Measurements from ENCODE around the gene ACBD4.

ACBD4 gene

DNA sequence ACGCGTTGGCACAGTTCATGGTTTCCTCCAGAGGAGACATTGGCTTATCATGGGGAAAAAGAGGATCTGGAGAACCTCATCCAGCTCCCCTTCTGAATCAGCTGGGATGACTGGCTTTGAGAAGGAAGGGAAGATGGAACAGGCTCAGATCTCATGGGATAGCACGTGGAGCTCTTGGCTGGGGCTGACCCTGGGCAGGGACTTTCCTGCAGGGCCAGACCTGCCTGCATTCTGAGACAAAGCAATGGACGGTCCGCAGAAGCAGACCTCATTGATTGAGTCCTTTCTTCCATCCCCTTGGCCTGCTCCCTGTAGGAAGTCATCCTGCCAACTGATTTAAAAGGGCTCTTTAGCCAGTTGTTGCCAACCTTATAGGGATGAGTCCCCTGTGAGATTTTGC, 29.4 kb upstream of the ACBD4 start:
- DNase-seq (ENCODE audit: insufficient read length) (no peak), FAIRE-seq (no peak)
- TF ChIP-seq POLR2AphosphoS5 (IDR thresholded peaks at IDR 0.05; ENCODE audit: low read depth, low read length) (no peak), TAF1 (IDR thresholded peaks at IDR 0.05; ENCODE audit: borderline replicate concordance, low read depth, low read length) (no peak), POLR2A (IDR thresholded peaks at IDR 0.05; ENCODE audit: low read depth, low read length) (no peak)

DNA sequence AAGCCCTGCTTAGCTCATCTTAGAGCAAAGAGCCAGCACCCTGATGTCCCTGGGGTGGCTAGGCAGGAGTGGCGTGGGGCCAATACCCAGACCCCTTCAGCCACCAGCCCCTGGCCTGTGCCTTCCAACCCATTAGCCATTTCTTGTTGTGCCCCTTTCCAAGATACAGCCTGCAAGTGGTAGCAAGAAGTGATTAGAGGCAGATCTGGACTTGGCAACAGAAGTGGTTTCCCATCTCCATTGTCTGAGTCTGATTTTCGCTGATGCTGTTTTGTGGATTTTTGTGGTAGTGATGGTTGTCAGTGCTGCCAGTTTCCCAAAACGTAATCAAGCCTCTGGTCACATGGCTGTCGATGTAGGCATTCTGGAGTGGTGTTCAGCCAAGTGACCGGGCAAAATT, 28.9 kb upstream of the ACBD4 start:
- TF ChIP-seq POLR2A (IDR thresholded peaks at IDR 0.05; ENCODE audit: low read depth, low read length) (no peak), TAF1 (IDR thresholded peaks at IDR 0.05; ENCODE audit: borderline replicate concordance, low read depth, low read length) (no peak), POLR2AphosphoS5 (IDR thresholded peaks at IDR 0.05; ENCODE audit: low read depth, low read length) (no peak)
- FAIRE-seq (no peak), DNase-seq (ENCODE audit: insufficient read length) (no peak)

DNA sequence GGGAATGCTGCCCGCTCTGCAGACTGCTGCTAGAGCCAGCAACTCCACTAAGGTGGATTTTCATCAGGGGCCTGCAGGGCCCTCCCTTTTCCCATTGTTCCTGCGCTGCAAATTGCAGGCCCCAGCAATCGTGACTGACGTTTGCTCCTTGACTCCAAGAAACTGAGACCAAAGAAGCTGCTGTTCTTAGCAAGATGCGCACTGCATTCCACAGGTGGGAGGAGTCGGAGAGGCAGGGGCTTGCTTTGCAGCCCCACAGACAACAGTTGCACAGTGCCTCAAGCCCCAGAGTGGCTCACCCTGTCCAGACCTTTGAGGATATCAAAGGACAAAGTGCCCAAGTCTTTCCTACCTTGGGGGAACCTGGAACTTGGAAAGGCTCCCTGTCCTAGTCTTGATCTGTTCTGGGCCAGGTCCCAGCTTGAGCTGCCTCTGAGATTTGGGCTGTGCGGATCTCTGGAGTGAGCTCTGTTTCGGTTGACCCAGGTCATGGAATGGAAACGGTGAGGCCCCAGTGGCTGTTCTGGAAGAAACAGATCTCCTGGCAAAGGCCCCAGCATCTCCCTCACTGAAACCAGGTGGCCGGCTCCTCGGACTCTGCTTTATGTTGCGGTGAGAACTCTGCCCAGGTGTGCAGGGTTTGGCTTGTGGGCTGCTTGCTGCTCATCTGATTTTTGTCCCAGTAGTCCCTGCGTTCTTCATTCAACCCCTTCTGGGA, 28.0 kb upstream of the ACBD4 start:
- no peak for TF ChIP-seq TAF1 (IDR thresholded peaks at IDR 0.05; ENCODE audit: borderline replicate concordance, low read depth, low read length)
- no peak for TF ChIP-seq POLR2A (IDR thresholded peaks at IDR 0.05; ENCODE audit: low read depth, low read length)
- no peak for TF ChIP-seq POLR2AphosphoS5 (IDR thresholded peaks at IDR 0.05; ENCODE audit: low read depth, low read length)
- no peak for DNase-seq (ENCODE audit: insufficient read length)
- FAIRE-seq = no peak

DNA sequence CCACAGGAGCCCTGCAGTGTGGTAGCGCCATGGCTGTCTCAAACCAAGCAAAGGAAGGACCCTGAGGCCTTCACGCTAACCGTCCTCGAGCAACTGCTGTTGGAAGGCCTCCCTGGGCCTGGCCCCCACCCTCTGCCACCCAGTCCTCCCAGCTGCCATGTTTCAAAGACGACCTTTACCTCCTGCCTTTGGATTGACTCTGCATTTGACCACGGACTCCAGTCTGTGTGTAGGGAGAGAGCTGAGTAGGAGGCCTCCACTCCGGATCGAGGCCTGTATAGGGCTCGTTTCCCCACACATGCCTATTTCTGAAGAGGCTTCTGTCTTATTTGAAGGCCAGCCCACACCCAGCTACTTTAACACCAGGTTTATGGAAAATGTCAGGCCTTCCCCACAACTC, 27.4 kb upstream of the ACBD4 start:
- DNase-seq (ENCODE audit: insufficient read length) (no peak), FAIRE-seq (no peak)
- TF ChIP-seq POLR2AphosphoS5 (IDR thresholded peaks at IDR 0.05; ENCODE audit: low read depth, low read length) (no peak), TAF1 (IDR thresholded peaks at IDR 0.05; ENCODE audit: borderline replicate concordance, low read depth, low read length) (no peak), POLR2A (IDR thresholded peaks at IDR 0.05; ENCODE audit: low read depth, low read length) (no peak)

DNA sequence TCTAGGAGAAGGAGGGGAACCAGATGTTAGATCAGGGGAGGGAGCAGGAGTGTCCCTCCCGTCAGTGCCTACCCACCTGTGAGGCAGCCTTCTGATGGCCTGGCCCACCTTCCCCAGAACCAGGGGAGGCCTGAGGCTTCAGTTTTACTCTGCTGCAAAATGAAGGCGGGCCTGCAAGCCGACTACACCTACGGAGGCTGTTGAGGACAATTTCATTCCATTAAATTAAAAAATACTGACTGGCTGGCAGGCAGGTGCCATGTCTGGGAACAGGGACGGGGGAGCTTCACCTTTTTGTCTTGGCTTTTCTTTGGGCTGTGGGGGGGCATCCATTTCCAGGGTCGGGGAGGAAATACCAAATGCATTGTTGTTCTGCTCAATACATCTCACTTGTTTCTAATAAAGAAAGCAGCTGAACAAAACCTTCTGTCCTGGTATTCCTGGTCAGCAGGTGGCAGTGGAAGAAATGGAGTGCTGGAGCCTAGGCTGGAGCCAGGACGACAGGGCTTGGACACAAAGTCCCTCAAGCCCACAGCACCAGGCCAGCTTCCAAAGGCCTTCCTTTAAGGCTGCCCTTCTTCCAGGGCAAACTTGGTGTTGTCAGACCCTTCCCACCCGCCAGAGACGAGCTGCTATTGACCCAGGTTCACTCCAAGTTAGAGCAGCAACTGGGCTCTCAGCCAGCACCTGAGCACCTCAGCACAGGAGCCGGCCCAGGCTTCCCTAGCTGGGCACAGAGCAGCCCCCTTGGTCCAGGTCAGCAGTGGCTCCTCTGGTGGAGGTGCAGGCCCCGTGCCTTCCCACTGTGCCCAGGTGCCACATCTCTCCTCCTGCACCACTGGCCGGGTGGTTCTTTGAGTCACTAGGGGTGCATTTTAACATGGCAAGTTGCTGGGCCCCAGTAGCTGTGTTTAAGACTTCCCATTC, 26.6 kb upstream of the ACBD4 start:
- TF ChIP-seq POLR2A (IDR thresholded peaks at IDR 0.05; ENCODE audit: low read depth, low read length) = no peak
- TF ChIP-seq POLR2AphosphoS5 (IDR thresholded peaks at IDR 0.05; ENCODE audit: low read depth, low read length) = no peak
- TF ChIP-seq TAF1 (IDR thresholded peaks at IDR 0.05; ENCODE audit: borderline replicate concordance, low read depth, low read length) = no peak
- FAIRE-seq (no peak), DNase-seq (ENCODE audit: insufficient read length) (no peak)

DNA sequence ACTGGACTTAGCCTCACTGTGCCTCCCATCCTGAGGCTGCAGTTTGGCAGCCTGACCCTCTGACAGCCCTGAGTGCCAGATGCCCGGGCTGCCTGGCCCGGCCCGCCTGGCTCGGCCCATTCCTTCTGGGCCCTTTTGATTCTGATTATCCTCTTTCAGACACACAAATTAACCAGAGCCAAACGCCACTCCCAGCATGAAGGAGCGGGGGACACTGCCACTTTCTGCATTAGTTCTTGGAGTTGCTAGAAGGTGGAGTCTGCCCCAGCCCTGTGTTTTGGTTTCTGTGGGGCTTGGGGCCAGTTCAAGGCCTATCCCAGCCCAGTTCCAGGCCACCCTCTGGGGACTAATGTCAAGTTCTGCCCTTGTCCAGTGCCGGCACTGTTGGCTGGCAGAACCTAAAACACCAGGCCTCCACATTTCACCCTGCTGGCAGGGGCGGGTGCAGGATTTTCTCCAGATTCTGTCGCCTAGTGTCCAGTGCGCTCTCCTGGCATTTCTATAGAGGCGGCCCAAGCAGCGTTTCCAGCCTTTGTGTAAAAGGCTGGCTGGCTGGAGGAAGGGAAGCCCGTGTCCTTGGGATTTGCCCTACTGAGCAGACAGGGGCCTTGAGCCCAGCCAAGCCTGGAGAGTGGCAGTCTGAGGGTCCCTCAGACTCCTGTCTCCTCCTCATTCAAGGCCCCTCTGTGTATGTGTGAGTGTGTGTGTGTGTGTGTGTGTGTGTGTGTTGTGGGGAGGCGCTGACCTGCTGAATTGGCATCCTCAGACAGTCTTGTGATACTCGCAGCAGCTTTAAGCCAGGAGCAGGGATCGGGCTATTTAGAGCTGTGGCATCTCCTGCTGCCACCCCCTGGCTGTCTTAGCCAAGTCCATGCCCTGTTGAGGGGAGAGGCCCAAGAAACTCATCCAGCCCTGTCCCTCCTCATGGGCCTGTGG, 24.5 kb upstream of the ACBD4 start:
- FAIRE-seq (no peak), DNase-seq (ENCODE audit: insufficient read length) (no peak)
- TF ChIP-seq POLR2AphosphoS5 (IDR thresholded peaks at IDR 0.05; ENCODE audit: low read depth, low read length) = no peak
- no peak for TF ChIP-seq POLR2A (IDR thresholded peaks at IDR 0.05; ENCODE audit: low read depth, low read length)

DNA sequence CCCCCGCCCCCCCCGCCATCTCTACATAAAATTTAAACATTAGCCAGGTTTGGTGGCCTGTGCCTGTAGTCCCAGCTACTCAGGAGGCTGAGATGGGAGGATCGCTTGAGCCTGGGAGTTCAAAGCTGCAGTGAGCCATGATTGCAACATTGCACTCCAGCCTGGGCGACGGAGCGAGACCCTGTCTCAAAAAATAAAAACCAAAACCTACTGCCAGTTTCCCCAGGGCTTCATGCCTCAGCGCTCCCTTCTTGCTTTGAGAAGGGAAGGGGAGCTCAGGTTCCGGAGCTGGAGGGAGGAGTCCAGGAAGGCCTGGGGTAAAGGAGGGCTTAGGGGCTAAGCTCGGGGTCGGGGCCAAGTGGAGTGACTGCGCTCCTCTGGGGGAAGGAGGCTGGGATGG, 23.6 kb upstream of the ACBD4 start:
- no peak for FAIRE-seq
- DNase-seq (ENCODE audit: insufficient read length) = no peak
- TF ChIP-seq POLR2AphosphoS5 (IDR thresholded peaks at IDR 0.05; ENCODE audit: low read depth, low read length) (no peak), TAF1 (IDR thresholded peaks at IDR 0.05; ENCODE audit: borderline replicate concordance, low read depth, low read length) (no peak), POLR2A (IDR thresholded peaks at IDR 0.05; ENCODE audit: low read depth, low read length) (no peak)

DNA sequence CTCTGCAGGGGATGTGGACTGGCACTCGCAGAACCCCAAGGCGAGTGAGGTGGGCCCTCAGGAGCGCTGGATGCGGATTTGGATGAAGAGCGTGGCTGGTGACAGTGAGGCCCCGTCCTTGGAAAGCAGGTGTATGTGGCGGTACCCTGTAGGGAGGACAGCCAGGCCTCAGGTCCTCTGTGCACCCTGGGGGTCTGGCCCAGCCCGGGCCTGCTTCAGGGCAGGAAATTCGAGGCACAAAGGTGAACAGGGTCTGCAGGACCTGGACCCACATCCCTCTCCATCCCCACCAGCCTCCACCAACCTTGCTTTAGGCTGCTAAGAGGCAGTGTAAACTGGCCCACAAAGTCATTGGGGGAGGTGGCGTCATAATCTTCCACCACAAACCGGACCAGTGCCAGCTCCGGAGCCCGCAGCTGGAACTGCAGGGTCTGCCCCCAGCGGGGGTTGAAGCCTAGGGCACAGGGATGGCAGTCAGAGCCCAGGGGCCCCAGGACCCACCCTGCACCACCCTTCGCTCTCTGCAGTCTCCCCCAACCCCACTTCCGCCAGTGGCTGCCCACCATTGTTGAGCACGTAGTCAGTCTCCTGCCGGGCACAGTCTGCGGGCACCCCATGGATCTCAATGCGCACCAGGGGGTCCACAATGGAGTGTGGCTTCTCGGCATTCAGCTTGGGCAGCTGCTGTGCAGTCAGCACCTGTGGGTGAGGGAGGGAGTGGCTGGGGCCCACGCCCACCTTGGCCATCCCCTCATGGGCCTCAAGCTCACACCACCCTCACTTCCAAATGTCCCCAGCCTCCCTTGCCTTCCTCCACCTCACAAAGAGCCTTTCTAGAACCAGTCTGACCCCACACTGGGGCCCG, 22.7 kb upstream of the ACBD4 start:
- FAIRE-seq = no peak
- DNase-seq (ENCODE audit: insufficient read length) = no peak
- TF ChIP-seq TAF1 (IDR thresholded peaks at IDR 0.05; ENCODE audit: borderline replicate concordance, low read depth, low read length) = no peak

DNA sequence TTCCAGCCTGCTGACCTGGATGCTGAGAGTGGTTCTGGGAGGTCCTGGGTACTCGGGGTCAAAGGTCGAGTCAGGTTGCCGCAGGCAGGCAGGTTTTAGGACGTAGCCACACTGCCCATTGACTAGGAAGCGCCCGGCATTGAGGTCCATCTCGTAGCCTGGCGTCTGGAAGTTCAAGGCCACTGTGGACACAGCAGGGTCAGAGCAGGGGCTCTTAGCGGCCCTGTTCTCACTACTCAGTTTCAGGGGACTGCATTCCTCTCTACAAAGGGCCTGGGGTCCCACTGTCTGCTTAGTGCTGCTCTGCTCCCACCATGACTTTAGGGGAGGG, 22.1 kb upstream of the ACBD4 start:
- DNase-seq (ENCODE audit: insufficient read length) (no peak), FAIRE-seq (no peak)
- no peak for TF ChIP-seq POLR2A (IDR thresholded peaks at IDR 0.05; ENCODE audit: low read depth, low read length)
- TF ChIP-seq TAF1 (IDR thresholded peaks at IDR 0.05; ENCODE audit: borderline replicate concordance, low read depth, low read length) = no peak
- no peak for TF ChIP-seq POLR2AphosphoS5 (IDR thresholded peaks at IDR 0.05; ENCODE audit: low read depth, low read length)

DNA sequence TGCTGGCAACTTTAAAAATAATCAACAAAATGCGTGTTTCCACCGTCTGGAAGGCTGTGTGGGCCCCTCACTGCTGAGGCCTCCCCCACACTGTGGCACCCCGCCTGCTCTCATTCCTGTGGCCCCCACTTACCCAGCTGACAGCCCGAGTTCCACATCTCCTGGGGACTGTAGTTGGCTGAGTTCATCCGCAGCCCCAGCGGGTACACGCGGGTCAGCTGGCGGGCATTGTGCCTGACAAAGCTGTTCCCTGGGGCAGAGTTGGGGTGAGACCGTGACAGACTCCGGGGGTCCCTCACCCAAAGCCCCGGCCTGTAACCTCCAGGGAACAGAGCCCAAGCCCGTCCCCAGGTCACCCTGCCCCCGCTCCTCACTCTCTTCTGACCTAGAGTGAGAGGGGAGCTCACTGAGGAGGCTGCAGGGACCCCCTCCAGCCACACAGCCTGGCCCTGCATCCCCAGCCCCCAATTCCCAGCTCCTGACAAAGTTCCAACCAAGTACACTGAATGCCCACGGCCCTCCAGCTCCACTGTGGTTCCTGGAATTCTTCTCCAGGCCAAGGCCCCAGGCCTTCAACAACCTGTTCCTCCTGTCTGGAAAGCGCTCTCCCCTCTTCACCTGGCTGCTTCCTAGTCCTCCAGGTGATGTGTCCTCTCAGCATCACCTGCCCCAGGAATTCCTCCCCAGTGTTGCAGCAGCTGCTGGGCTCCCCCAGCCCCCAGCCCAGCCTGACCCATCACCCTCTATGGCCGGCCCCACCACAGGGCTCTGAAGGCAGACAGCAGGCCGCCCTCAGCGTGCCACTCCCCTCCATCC, 21.2 kb upstream of the ACBD4 start:
- no peak for DNase-seq (ENCODE audit: insufficient read length)
- TF ChIP-seq POLR2AphosphoS5 (IDR thresholded peaks at IDR 0.05; ENCODE audit: low read depth, low read length) (no peak), POLR2A (IDR thresholded peaks at IDR 0.05; ENCODE audit: low read depth, low read length) (no peak), TAF1 (IDR thresholded peaks at IDR 0.05; ENCODE audit: borderline replicate concordance, low read depth, low read length) (no peak)
- no peak for FAIRE-seq
